GM21619 (cell line): Measurements from ENCODE around the gene TM7SF2.

ENCODE experiments used
- ATAC-seq: cut with Tn5 transposase; IDR thresholded peaks from one replicate; pipeline ENCODE4 v1.9.1; 2021; ENCODE audit not compliant: unreplicated experiment

TM7SF2 gene

GRCh38 chr11:65150509-65151299, 39.0 kb downstream of the TM7SF2 start:
- no peak for ATAC-seq

- no peak for ATAC-seq
Measured at GRCh38 chr11:65151331-65151899, 39.7 kb downstream of the TM7SF2 start.

GRCh38 chr11:65152122-65152521, 40.5 kb downstream of the TM7SF2 start:
- no peak for ATAC-seq

- no peak for ATAC-seq
Measured at GRCh38 chr11:65156256-65156655, 44.6 kb downstream of the TM7SF2 start.

- ATAC-seq, result no peak
Measured at GRCh38 chr11:65156926-65157325, 45.3 kb downstream of the TM7SF2 start.

GRCh38 chr11:65157336-65157735, 45.7 kb downstream of the TM7SF2 start:
- no peak for ATAC-seq

- ATAC-seq, result no peak
Measured at GRCh38 chr11:65159012-65159411, 47.3 kb downstream of the TM7SF2 start.

- ATAC-seq, result no peak
Measured at GRCh38 chr11:65160643-65161042, 49.0 kb downstream of the TM7SF2 start.

GRCh38 chr11:65163684-65164083, 52.0 kb downstream of the TM7SF2 start:
- ATAC-seq, result no peak
